IMR-90 (cell line): ENCODE data around the gene EIF1AD. TPM values are rescaled to one million over a fixed set of nuclear protein-coding genes. Genes with fewer than 3 reads are reported as not detected.
"Not testable (repeated sequence)": the region's sequence is repeated elsewhere in the genome, so short reads cannot be mapped to it uniquely, and the experiment has no call there.

ENCODE experiments used
- ATAC-seq: fragments of 200-7000 bp; cut with Tn5 transposase; 2 replicates; pipeline ENCODE4 v1.9.1; 2020; ENCODE audit warnings: low read depth, mild to moderate bottlenecking, moderate library complexity
- BruUV-seq: library from RNA; stranded (reverse); fragments of 400-500 nt; replicated peaks from 2 replicates; lab custom pipeline; 2021; lab: Mats Ljungman, UMichigan
- CTCF ChIA-PET: fragments of 300-600 bp; formaldehyde crosslinking; extraction: SDS; loops from one replicate; lab custom pipeline; 2021; ENCODE audit warnings: antibody characterized with exemption; lab: Yijun Ruan, JAX
- POLR2A ChIA-PET: fragments of 300-600 bp; sonication (Branson Sonifier 250); formaldehyde crosslinking; loops from one replicate; lab custom pipeline; 2022; ENCODE audit warnings: antibody characterized with exemption; ENCODE audit not compliant: unreplicated experiment; lab: Charles Lee
- DNase-seq: peaks from one replicate; pipeline ENCODE4 v3.0.0; 2013
- H2AFZ ChIP-seq: replicated peaks from 2 replicates; pipeline ENCODE3; 2013; ENCODE audit warnings: low read length, mild to moderate bottlenecking; ENCODE audit not compliant: poor library complexity
- H2AK5ac ChIP-seq: 2 replicates; pipeline ENCODE4 v1.6.1; 2013; ENCODE audit warnings: low read depth, low read length, inconsistent platforms
- H2AK9ac ChIP-seq: replicated peaks from 2 replicates; pipeline ENCODE3; 2013; ENCODE audit warnings: mild to moderate bottlenecking, low read depth, low read length, moderate library complexity; ENCODE audit not compliant: poor library complexity
- H2BK120ac ChIP-seq: 2 replicates; pipeline ENCODE4 v1.6.1; 2013; ENCODE audit warnings: low read depth, low read length, inconsistent platforms
- H2BK15ac ChIP-seq: 3 replicates; pipeline ENCODE4 v1.6.1; 2013; ENCODE audit warnings: low read depth, low read length, inconsistent platforms
- H2BK20ac ChIP-seq: 2 replicates; pipeline ENCODE4 v1.6.1; 2013; ENCODE audit warnings: low read depth, mild to moderate bottlenecking, inconsistent platforms, low read length, moderate library complexity
- H2BK5ac ChIP-seq: 2 replicates; pipeline ENCODE4 v1.6.1; 2013; ENCODE audit warnings: mild to moderate bottlenecking, low read depth, low read length, inconsistent platforms; ENCODE audit not compliant: poor library complexity, severe bottlenecking
- H3K14ac ChIP-seq: replicated peaks from 2 replicates; pipeline ENCODE4 v1.6.1; 2013; ENCODE audit warnings: low read depth, low read length, inconsistent platforms
- H3K18ac ChIP-seq: 2 replicates; pipeline ENCODE4 v1.6.1; 2013; ENCODE audit warnings: low read depth, low read length, control low read depth
- H3K23ac ChIP-seq: 2 replicates; pipeline ENCODE4 v1.6.1; 2013; ENCODE audit warnings: low read depth, low read length, inconsistent platforms
- H3K27ac ChIP-seq: 2 replicates; pipeline ENCODE4 v1.5.1; 2013; ENCODE audit warnings: mild to moderate bottlenecking, control low read depth, low read length; ENCODE audit not compliant: insufficient read depth
- H3K27me3 ChIP-seq: 2 replicates; pipeline ENCODE4 v1.6.1; 2013; ENCODE audit warnings: low read length; ENCODE audit not compliant: control insufficient read depth, insufficient read depth
- H3K36me3 ChIP-seq: 2 replicates; pipeline ENCODE4 v1.6.1; 2013; ENCODE audit warnings: low read length, mixed read lengths; ENCODE audit not compliant: control insufficient read depth, insufficient read depth
- H3K4ac ChIP-seq: 2 replicates; pipeline ENCODE4 v1.6.1; 2013; ENCODE audit warnings: low read depth, low read length, inconsistent platforms
- H3K4me1 ChIP-seq: 2 replicates; pipeline ENCODE4 v1.6.1; 2013; ENCODE audit warnings: low read length, mixed read lengths; ENCODE audit not compliant: control insufficient read depth, insufficient read depth
- H3K4me2 ChIP-seq: 2 replicates; pipeline ENCODE4 v1.6.1; 2013; ENCODE audit warnings: low read depth, mild to moderate bottlenecking, control low read depth, low read length, moderate library complexity
- H3K4me3 ChIP-seq: 2 replicates; pipeline ENCODE4 v1.5.1; 2013; ENCODE audit warnings: low read depth, mild to moderate bottlenecking, control low read depth, low read length, moderate library complexity; ENCODE audit not compliant: insufficient read depth
- H3K56ac ChIP-seq: 2 replicates; pipeline ENCODE4 v1.6.1; 2013; ENCODE audit warnings: low read length, inconsistent platforms; ENCODE audit not compliant: insufficient read depth; ENCODE audit errors: extremely low read depth
- H3K79me1 ChIP-seq, 2 experiments: 2 replicates each; pipeline ENCODE4 v1.6.1; 2013; ENCODE audit warnings: low read length in 2 of 2, inconsistent platforms in 1 of 2, low read depth in 1 of 2
- H3K9ac ChIP-seq: 2 replicates; pipeline ENCODE4 v1.6.1; 2013; ENCODE audit warnings: low read depth, low read length, control low read depth
- H3K9me1 ChIP-seq: 2 replicates; pipeline ENCODE4 v1.6.1; 2013; ENCODE audit warnings: low read length, inconsistent platforms; ENCODE audit not compliant: insufficient read depth
- H3K9me3 ChIP-seq: 2 replicates; pipeline ENCODE4 v1.6.1; 2013; ENCODE audit warnings: low read length; ENCODE audit not compliant: control insufficient read depth, insufficient read depth
- H4K20me1 ChIP-seq: 2 replicates; pipeline ENCODE4 v1.6.1; 2013; ENCODE audit warnings: low read length, inconsistent platforms; ENCODE audit not compliant: insufficient read depth
- H4K5ac ChIP-seq: 2 replicates; pipeline ENCODE4 v1.6.1; 2013; ENCODE audit warnings: mild to moderate bottlenecking, low read depth, low read length, control low read depth
- H4K8ac ChIP-seq, 2 experiments: 2 replicates each; pipeline ENCODE4 v1.6.1; 2013; ENCODE audit warnings: low read depth in 2 of 2, low read length in 2 of 2, control low read depth in 1 of 2, inconsistent platforms in 1 of 2
- H4K91ac ChIP-seq: 2 replicates; pipeline ENCODE4 v1.6.1; 2013; ENCODE audit warnings: low read depth, low read length, inconsistent platforms; ENCODE audit not compliant: insufficient read depth
- MAFK ChIP-seq: IDR thresholded peaks from 2 replicates; pipeline ENCODE4 v1.6.1; 2012; ENCODE audit warnings: low read depth, low read length, improper control_type of control experiment
- USF2 ChIP-seq: fragments of 150-350 bp; IDR thresholded peaks from 2 replicates; pipeline ENCODE4 v1.6.1; 2017; ENCODE audit warnings: mild to moderate bottlenecking, antibody characterized with exemption, low read length, low read depth
- WGBS, 2 experiments: methylation state at CpG; one replicate each; pipeline versions ENCODE4 v1.1.5 to v1.1.7; 2013; ENCODE audit warnings: missing lambda C conversion rate in 2 of 2; ENCODE audit not compliant: insufficient read length in 1 of 2; ENCODE audit errors: extremely low coverage in 2 of 2; 5-methylcytosine and 5-hydroxymethylcytosine counted together
- dilution Hi-C: fragments of 300-500 bp; cut with HindIII; formaldehyde crosslinking; loops from one replicate; pipeline ENCODE4 v1.14.3; 2018; ENCODE audit warnings: low sequenced_read_pairs; ENCODE audit not compliant: unreplicated experiment
- in situ Hi-C: fragments of 300-500 bp; cut with MboI; formaldehyde crosslinking; loops from 3 replicates; pipeline ENCODE4 v1.14.3; 2019; ENCODE audit warnings: low sequenced_read_pairs, inconsistent platforms, mixed read lengths
- intact Hi-C: fragments of 100-400 bp; cut with micrococcal nuclease; formaldehyde crosslinking; loops from 2 replicates; pipeline ENCODE4 v1.10.0; 2022
- polyA plus RNA-seq, 3 experiments: library from polyadenylated mRNA; depleted of rRNA; stranded (reverse); fragments of >200 nt; gene quantifications; 2 replicates each; pipeline ENCODE4 v1.2.3, GENCODE V29; 2012; ENCODE audit warnings: low replicate concordance in 1 of 3
- total RNA-seq: library from RNA; depleted of rRNA; stranded (reverse); fragments of >200 nt; gene quantifications from 2 replicates; pipeline ENCODE4 v1.2.3, GENCODE V29; 2012

The EIF1AD gene
- total and polyA plus RNA-seq, 2 of the 4 experiments (the other 2 are of a cell fraction) = 32.5 to 62.6 TPM

DNA sequence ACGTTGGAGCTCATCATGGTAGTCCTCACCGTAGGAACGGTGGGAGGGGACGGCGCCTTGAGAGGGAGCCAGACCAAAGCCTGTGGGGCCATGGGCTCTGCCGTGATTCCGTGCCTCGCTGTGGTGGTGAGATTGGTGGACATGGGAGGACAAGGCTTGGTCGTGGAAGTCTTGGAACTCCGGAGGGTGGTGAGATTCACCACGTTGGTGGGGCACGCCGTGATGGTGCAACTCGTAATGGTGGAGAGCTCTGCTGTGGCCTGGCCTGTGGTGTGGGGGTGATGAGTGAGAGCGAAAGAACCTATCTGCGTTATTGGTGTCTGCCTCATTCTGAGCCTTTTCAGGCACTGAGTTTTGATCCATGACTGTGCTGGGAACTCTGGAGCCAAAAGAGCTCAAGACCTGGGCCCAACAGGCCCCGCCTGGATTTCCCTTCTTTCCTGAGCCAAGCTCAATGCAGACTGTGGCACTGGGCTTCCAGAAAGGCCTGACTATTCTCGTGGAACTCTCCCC lies 24.1 kb upstream of the EIF1AD start, which contains the start of gene CATSPER1 (continued):
- TF ChIP-seq USF2 = no peak
- no peak for TF ChIP-seq MAFK

GRCh38 chr11:66023186-66023440 lies 21.2 kb upstream of the EIF1AD start:
- H3K4ac ChIP-seq, H3K4me3 ChIP-seq, H3K27me3 ChIP-seq, H4K5ac ChIP-seq, H3K4me1 ChIP-seq, H3K18ac ChIP-seq, H3K4me2 ChIP-seq, ATAC-seq, H3K27ac ChIP-seq, H3K9ac ChIP-seq, H3K23ac ChIP-seq, H2AK9ac ChIP-seq, H2AFZ ChIP-seq, H2BK20ac ChIP-seq, H3K79me1 ChIP-seq, H2BK5ac ChIP-seq, in situ Hi-C loops, BruUV-seq, dilution Hi-C loops, H2BK120ac ChIP-seq, H2BK15ac ChIP-seq, H3K9me1 ChIP-seq, H3K56ac ChIP-seq, H4K91ac ChIP-seq, H4K20me1 ChIP-seq, H3K36me3 ChIP-seq, intact Hi-C loops, H3K14ac ChIP-seq, DNase-seq, POLR2A ChIA-PET, H4K8ac ChIP-seq, H3K9me3 ChIP-seq, H2AK5ac ChIP-seq: not testable (repeated sequence)
- CTCF ChIA-PET = interaction anchor here (1.4 to 1.8 kb wide), 3 partner anchors 13 to 29 kb away, joined by 4 to 5 read pairs (median 4); partner anchors contain the start of gene SF3B2
- 71% methylated on average over 4 of the region's 5 CpGs; no CpG with 5 or more reads in 1 of the 2 experiments for WGBS, 2 experiments
